Stimulated activated CD8-positive, alpha-beta memory T cell treated with anti-CD3 and anti-CD28 coated beads, Interleukin-4, amount 100 ng/mL, for 48 hours (primary cell): ENCODE data around the gene RAE1.

ENCODE experiments used
- DNase-seq: peaks from one replicate; pipeline ENCODE4 v3.0.0-alpha.2; 2020

The RAE1 gene

DNA sequence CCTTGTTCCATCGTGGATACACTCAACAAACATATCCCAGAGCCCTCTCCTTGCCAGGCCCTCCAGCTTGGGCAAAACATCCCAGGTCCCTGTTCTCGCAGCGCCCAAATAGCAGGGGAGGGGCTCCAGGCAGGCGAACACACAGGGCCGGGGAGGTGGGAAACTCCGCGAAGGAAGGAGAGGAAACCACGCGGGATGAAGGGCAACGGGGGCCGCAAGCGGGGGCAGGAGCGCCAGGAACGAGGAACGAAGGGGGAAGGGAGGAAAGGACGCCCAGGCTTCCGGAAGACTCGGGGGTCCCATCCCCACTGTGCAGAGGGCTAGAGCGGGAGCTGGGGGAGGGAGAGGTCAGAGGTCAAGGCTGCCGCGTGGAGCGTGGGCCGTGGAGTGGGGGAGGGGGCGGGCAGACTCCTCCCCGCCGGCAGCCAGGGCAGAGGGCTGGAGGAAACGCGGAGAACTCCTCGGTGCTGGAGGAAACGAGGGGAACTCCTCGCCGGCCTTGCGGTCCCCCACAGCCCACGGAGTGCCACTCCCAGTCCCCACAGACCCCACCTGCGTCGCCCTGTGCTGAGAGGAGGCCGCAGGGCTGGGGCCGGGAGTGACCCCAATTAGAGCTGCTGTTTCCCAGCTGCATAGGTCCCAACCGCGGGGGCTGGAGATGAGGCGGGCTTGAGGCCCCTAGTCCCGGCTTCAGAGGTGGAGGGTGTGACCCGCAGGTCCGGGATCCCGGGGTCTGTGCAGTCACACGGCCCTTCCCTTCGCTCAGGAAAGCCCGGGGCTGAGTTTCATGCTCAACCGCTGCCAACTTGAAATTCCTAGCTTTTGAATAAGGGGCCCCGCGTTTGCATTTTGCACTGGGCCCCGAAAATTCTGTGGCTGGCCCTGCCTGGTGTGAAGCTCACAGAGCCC, 38.9 kb downstream of the RAE1 start:
- DNase-seq, result peak; percentile 80

DNA sequence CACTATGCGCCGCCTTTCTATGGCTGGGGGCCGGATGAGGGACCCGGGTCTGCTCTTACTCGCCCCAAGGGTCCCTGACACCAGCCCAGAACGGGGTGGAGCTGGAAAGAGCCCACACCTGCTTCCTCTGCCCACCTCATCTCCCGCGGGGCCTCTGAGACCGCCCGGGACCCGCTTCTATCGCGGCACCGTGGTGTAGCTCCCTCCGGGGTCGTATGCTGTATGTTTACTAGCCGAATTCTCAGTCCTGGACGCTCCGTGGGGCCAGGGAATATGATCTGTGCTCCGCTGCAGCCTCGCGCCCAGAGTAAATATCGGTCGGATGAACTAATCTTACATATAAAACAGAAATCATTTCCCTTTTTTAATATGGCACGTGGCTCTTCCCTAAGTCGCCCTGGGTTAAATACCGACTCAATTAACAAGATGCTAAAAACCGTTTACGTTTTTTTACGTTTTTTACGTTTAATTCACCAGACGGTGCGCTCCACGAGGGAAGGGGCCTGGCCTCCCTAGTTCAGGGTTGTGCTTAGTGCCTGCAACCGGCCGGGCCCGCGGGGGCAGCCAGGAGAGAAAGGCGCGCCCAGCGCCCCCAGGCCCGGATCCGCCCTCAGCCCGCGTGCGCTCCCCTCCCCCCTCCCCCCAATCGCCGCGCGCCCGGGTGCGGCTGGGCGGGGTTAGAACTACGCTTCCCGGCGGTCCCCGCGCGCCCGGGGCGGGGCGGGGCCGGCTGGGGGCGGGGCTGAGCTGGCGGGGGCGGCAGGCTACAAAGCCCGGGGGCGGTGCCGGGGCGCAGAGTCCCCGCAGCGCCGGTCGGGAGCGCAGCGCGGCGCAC, 39.8 kb downstream of the RAE1 start, which contains the start of gene RBM38:
RBM38 (plus strand) TSS at position 793 of the 835 bp plus-strand sequence. CDS start 186 bp downstream, outside the sequence.
- peak; percentile 87 for DNase-seq

DNA sequence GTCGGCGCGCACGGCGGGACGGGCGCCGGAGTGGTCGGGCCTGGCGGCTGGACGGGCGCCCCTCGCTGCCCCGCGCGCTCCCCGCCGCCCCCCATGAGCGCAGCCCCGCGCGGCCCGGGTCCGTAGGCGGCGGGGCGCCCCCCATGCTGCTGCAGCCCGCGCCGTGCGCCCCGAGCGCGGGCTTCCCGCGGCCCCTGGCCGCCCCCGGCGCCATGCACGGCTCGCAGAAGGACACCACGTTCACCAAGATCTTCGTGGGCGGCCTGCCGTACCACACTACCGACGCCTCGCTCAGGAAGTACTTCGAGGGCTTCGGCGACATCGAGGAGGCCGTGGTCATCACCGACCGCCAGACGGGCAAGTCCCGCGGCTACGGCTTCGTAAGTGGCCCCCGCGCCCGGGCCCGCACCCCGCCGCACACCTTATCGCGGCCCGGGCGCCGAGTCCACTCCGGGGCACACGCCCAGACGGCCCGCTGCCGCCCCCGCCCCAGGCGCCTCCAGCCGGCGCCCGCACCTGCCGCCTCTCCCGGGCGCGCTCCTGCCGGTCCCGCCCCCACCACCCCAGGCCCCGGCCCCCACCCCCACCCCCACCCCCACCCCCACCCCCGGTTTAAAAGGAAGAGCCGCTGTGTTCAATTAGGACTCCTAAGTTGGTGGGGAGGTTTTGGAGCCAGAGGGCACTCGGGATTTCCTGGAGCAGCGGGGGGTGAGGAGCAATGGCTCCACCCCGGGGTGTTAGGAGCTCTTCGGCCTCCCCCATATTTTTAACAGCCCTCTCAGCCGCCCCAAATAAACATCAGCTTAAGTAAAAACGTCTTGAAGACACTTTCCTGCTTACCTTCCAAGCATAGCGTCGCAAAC, 40.6 kb downstream of the RAE1 start:
- DNase-seq, result peak; percentile 49

DNA sequence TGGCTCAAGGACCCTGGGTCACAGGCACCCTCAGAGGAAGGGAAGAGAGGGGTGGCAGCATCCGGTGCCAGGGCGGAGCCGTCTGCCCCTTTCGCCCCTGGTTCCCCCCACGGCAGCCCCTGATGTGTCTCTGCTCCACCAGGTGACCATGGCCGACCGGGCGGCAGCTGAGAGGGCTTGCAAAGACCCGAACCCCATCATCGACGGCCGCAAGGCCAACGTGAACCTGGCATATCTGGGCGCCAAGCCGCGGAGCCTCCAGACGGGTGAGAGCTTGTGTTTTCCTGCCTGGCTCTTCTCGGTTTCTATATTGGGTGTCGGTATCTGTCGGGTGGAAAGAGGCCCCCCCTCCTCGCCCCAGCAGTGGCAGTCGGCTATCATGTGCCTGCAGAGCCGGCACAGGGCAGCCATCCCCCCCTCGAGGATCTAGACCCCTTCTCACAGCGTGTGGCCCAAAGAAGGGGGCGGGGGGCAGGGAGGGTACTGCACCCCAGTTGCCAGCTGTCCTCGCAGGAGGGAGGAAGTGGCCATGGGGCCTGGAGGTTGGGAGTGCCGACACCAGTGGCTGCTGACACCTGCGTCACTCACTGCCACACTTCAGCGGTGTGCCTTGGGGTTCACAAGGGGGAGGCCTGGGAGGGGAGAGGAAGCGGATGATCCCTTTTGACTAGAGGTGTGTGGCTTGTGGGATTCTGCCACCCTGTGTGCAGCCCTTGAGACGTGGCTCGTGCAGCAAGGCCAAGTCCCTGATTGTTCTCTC, 41.6 kb downstream of the RAE1 start:
- DNase-seq, result peak; percentile 82

DNA sequence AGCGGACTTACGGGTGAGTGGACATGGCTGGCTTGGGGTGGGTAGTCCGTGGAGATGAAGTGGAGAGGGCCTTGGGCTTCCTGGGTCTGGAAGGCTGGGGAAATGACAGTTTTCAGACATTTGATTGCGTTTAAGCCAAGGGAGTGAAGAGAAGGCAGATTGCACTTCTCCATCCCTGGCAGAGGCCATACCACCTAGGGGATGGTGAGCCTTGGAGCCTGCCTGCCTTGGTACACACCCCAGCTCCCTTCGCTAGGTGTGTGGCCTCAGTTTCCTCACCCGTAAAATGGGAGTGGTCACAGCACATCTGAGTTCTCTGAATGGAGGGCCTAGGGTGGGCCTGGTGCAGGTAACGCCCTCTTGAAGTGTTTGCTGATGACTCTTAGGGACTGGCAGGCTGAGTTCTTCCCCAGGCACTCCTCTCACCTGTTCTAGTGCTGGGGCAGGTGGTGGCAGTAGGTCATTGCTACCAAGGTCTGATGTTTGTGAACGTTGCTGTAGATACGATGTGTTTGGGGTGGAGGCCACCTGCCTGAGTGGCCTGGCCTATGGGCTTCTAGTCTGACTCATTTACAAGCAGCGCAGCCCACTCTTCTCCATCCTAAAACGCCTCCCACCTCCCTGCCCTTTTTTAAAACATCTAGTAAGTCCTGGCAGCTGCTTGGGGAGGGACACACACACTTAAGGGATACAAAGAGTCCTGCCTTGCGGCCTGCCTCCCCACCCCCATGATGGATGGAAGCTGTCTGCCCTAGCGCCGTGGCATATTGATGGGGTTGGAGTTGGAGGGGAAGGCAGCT, 42.5 kb downstream of the RAE1 start:
- DNase-seq, result no peak

DNA sequence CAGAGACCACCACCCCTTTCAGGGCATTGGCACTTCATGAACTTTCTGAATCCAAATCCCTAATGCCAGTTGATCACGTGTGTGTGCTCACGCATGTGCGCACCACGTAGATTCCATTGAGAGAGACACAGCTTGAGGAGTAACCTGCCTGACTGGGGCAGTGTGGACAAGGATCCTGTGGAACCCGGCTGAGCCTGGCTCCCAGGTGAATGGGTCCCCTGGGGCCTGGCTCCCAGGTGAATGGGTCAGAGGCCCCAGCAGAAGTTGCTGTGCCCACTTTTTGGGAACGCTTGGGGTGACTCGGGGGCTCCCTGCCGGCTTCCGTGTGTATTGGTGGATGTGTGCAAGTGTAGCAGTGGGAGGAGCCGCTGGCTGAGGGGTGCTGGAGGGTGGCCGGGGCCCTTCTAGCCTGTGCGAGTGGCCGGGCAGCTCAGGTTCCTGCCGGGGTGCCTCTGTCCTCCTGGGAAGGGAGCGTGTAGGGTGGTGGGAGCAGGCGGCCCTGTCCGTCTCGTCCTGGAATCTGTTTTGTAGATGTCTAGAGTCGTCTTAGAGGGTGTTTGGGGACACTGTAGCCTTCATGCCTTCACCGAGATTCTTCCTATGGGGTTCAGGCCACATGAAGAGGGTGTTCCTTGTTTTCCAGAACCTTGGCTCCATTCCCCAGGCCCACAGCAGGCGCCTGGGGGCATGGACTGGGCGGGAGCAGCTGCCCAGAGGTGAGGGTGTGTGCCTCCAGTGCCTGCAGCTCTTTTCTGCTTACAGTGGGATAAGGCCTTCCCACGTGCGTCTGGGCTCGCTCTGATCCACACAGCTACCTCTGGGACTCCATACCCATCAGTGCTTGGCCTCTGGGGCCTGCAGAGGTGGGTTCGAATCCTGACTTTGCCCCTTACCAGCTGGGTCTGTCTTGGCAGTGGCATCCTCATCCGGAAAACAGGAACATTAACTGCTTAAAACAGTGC, 43.3 kb downstream of the RAE1 start:
- no peak for DNase-seq

DNA sequence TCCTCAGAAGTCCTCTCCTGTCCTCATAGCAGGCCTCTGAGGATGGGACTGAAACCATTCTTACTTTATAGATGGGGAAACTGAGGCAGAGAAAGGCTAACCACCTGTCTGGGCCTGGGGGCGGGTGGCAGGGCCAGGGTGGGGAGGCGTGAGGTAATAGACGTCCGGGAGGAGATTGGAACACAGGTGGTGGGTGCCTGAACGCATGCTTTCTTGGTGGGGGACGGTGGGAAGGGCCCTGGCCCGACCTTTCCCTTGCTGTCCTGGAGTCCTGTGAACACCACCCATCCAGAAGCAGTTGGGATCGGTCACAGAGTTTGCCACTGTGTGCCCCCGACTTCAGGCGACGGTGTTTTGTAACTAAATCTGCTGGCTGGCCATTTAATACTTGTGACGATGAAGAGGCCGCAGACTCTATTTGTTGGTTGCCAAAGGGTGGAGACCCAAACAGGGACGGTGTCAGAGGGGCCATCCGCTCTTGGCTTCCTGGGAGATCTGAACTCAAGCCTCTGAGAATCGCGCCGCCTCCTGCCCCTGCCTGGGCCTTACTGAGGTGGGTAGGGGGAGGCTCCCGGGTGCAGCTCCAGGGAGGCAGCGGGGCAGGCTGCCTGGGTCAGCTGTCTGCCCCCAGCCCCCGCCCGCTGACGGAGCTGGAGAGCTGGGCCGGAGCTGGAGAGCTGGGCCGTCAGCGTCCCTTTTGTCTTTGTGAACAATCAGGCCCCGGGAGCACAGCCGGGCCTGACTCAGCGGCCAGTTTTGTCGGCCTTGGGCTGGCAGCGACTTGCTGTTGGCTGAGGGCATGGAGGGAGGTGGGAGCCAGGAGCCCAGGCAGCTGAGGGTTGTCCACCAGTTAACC, 44.3 kb downstream of the RAE1 start:
- no peak for DNase-seq

DNA sequence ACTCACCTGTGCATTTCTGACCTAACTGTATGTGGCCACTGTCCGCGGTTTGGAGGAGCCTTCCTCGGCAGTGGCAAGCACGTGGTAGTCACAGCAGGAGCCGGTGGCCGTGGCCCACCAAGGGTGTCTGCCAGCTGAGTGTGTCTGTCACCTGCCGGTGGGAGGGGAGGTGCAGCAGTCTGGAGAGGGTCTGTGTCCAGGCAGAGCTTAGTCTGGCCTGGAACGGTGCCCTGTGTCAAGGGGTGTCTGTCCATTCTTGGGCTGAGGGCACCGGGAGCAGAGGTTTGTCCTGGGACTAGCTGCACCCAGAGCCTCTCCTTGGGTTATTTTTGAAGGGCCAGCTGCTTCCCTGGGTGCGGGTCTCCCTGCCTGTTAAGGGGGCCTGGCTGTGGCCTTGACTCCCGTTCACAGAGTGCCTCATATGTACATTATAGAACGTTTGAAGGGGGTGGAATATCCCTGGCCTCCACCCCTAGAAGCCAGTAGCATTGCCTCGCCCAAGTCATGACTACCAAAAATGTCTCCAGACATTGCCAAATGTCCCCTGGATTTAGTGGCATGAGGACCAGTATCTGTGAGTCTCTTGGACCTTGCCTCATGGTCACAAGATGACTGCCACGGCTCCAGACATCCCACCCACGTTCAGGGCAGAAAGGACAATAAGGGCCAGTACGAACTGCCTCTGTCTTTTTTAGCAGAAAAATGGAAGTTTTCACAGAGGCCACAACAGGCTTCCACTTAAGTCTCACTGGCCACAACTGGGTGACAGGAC, 45.3 kb downstream of the RAE1 start:
- no peak for DNase-seq

DNA sequence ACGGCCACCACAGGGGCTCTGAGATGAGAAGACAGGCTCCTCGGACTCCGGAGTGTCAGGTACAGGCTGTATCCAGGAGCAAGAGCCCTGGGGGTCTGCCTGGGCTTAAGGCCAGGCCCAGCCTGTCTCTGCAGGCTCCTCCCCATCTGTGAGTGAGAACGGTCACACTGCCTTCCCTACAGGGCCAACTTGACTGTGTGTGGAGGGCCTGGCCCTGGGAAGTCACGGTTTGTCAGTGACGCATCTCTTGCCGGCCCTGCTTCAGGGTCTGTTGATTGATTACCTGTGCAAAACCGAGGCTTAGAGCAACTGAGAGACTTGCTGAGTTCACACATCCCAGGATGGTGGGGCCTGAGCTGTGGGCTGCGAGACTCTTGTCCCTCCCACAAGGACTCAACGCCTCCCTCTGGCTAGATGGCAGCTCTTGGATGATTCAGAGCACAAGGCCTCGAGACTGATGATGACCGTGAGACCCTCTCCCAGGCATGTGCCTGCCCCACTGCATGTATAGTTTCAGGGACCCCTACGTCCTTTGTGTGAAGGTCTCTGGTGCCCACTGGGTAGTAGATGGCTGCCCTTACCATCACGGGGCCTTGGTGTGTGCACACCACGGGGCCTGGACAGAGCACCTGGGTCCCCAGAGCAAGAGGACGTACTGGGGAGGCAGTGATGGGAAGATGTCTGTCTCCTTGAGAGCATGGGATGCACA, 46.1 kb downstream of the RAE1 start:
- DNase-seq, result peak; percentile 51

DNA sequence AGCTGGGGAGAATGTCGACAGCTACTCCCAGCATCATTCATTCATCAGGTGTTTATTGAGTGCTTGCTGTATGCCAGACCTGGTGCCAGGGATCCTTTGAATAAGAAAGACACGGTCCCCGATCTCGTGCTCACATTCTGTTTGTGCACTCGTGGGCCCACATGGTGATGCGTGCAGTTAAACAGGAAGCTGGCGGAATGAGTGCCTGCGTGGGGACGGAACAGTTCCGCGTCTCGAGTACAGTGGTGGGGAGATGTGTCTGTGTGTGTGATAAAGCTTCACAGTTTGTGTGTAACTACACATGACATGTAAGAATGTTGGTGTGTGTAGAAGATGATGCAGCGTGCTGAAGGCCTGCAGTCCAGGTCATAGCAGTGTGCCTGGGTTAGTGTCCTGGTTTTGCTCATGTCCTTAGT, 46.6 kb downstream of the RAE1 start:
- DNase-seq, result peak; percentile 63

DNA sequence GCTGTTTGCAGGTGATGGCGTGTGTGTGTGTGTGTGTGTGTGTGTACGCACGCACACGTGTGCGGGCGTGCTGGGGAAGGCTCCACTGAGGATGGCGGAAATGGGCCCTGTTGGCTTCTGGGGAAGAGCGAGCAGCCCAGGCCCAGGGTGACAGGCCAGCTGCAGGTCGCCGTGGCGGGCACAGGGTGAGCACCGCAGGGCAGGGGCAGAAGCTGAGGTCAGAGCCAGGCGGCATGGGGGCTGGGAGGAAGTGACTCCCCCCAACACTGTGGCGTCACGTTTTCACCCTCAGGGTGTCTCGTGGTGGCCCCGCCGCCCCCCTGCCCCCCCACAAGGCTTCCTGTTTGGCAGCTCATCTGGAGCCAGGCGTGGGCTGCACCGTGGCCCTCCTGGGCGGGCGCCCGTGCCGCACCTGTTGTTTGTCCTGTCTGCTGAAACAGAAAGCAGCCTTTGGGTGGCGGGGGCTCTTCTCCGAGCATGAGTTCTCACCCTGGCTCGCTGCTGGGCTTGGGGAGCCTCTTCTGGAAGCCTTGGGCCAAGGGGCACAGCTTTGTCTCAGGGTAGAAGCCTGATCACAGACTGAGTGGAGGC, 47.3 kb downstream of the RAE1 start:
- DNase-seq, result peak; percentile 90

DNA sequence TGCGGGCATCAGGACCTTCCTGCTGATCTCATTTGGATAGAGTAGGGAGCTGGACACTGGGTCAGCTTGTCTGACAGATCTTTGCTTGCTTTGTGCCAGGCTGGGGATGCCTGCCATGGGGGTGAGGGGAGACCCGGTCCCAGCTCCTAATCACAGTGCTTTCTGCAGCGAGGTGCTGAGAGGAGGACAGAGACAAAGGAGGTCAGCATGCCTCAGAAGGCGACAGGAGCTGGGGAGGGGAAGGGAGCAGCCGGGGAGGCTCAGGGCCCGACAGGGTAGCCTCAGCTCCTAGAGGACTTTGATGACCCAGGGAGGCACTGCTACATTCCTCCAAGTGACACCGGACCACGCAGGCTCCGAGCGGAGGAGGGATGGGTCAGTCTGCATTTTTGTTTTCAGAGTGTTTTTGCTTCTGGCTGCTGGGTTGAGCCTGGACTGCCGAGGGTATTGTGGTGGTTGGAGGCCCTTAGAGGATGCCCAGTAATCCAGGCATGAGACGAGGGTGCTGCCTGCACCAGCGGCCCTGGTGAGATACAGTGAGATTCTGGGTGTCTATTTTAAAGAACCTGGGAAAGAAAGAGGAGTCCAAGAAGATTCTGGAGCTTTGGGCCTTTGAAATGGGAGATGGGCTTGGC, 48.0 kb downstream of the RAE1 start:
- no peak for DNase-seq

DNA sequence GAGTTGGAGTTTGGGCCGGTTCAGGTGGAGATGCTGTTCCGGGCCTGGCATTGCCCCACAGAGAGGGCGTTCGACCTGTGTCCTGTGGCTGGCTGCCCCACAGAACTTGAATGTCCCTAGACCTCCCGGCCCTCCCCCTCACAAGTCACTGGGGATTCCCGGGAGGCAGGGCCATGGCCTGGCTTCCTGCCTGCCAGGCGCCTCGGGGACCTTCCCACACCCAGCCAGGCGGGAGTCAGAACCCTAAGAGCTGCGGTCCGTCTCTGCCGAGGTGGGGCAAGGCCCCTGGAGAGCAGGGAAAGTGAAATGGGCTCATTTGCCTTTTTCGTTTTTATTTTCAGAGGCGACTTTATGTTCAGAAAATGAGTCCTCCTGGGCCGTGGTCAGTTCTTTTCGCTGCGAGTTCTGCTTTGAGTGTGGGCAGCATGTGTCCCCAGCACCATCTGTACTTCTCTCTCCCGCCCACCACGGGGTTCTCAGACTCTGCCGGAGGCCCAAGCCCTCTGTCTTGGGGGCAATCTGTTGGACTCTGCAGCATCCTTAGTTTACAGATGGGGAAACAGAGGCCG, 48.6 kb downstream of the RAE1 start:
- peak; percentile 70 for DNase-seq

DNA sequence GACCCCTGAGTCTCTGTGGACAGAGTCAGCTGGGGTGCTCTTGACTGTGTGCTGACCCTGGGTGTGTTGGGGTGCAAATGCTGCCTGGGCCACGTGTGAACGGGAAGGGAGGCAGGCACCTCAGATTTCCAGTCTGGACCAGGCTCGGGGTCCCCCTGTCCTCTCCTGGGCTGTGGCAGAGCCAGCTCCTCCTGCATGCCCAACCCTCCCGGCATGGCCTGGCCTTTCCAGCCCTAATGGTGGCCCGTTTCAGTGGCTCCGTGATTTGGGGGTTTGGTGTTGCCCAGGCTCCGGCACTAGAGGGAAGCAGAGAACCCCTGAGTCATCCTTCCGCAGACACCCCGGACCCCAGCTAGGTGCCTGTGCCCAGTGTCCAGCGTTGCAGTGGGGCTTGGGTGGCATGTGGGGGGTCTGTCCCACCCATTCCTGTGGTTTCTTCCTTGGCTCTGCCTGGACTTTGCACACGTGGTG, 49.2 kb downstream of the RAE1 start:
- no peak for DNase-seq

DNA sequence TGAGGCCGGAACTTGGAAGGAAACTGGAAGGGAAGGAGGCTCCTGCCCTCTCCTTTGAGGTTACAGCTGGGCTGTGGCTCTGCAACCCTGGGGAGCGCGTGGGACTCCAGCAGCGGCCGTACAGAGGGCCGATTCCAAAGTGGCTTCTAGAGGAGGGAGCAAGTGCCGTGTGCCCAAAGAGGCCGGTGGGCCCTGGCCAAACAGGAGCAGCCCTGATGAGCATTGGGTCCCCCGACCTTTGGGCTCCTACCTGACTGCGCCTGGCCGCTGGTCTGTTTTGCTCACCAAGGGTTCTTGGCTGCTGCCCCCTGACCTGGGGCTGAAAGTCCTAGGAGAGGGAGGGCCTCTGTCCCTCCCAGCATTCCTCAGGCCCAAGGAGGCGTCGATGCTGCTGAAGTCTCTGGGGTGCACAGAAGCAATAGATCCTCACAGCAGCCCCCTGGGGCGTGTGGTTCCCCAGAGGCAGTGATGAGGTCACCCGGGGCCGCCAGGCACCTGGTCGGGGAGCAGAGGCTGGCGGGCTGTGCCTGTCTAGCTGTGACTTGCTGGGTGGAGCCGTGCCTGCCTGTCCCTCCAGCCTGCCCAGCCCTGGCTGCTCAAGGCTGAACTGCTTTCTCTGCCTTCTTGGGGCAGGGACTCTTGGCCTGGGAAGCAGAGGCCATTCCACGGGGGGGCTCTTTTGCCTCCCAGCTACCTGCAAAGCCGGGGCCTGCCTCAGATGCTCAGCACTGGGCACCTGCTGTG, 49.9 kb downstream of the RAE1 start:
- DNase-seq, result no peak
